A549 treated with ZK216348 at 1 μM for 4 hours (cell line): ENCODE results near the gene DPP8. TPM values are rescaled to one million over a fixed set of nuclear protein-coding genes. Genes with fewer than 3 reads are reported as not detected.

Experiments used
- total RNA-seq: library from RNA; stranded (reverse); fragments of 200-300 nt; extraction: Qiagen RNA extraction; gene quantifications from 5 replicates; pipeline ENCODE4 v1.2.3, GENCODE V29; 2022; ENCODE audit warnings: low read depth

Gene DPP8
- total RNA-seq = 19.9 to 30.0 TPM (median 26.2 TPM) in 5 replicates

DNA sequence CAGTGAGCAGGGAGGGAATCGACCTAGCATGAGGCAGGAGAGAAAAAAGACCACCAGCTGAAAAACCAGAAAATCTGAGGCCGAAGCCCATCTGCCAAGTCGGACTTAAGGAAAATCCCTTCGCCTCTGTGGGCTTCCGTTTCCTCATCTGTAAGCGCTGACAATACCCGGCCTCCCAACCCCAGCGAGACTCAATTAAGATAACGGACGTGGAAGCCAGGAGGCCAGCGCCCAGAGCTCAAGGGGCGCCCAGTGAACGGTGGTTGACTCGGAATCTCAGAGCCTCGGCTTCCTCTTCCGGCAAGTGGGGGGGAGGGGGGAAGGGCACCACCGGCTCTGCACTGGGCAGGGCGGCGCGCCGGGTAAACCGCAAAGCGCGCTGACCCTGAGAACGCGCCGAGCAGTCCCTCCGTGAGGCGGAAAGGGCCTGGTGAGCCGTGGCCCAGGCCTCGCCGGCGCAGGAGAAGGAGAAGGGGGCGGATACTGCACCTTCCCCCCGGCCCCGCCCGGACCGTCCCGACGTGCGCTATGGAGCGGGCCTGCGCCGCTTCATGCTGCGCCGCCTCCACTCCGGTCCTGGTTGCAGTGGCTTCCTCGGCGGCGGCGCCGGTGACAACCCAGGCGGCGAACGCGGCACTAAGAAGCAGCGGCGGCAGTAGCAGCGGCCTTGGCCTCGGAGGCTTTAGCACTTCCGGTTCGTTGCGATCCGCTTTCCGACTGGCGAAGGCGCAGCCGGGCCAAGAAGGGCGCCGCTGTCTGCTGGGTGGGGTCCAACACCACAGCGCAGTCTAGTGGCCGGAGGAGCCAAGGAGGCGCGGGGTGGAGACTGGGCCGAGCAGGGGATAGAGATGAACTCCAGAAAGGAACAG is at the start of gene DPP8:
DPP8 (minus strand) TSS at position 693 of the 869 bp plus-strand sequence. CDS start 5,136 bp downstream, outside the sequence.

DNA sequence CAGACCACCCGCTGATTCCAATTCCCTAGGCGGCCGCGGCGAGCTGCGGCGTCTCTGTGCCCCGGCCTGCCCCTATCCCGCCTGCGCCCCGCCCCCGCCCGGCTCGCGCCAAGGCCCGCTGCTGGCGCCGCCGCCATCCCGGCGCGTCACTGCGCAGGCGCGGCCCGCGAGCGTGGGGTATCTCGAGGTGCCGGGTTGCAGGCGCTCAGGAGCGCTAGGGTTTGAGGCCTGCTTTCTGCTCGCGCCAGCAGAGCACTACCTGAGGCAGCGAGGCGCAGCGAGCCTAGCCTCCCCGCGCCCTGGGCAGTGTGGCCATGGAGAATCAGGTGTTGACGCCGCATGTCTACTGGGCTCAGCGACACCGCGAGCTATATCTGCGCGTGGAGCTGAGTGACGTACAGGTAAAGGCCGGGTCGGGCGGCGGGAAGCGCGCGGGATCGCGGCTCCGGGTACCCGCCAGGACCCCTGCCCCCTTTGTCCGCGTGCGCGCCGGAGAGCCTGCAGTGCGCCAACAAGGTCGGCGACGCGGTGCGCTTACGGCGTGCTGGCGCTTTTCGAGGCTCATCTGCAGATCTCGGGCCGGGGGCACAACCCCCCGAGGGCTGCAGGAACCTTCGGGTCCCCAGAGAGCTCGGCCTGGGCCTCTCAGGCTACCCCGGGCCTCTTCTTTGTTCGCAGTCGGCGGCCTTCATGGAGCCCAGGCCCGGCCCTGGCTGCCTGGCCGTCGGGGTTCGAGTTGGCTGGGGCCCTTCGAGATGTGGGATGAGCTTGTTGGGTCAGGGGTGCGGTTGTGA is 13.0 kb upstream of the DPP8 start, which contains the start of gene HACD3:
HACD3 (plus strand) TSS at position 146 of the 794 bp plus-strand sequence; CDS start at position 315, 169 bp downstream.

Other genes starting within 250 kb of the DPP8 start
- 9.2 to 10.9 TPM (median 10.3 TPM) in 5 replicates for gene PARP16, start 230.8 kb downstream of the DPP8 start, total RNA-seq
- gene RNU5A-1, start 221.6 kb downstream of the DPP8 start, total RNA-seq = not detected in 5 replicates
- gene RNU5B-1, start 213.0 kb downstream of the DPP8 start, total RNA-seq = not detected in 5 replicates
- gene IGDCC3, start 139.7 kb downstream of the DPP8 start, total RNA-seq = 0.12 to 0.19 TPM (median 0.13 TPM) in 3 of 5 replicates, not detected in the others
- 1.5 to 2.7 TPM (median 2.4 TPM) in 5 replicates for gene IGDCC4, start 94.7 kb downstream of the DPP8 start, total RNA-seq
- 113 to 157 TPM (median 144 TPM) in 5 replicates for gene HACD3, start 12.8 kb upstream of the DPP8 start, total RNA-seq
- gene INTS14, start 93.4 kb upstream of the DPP8 start, total RNA-seq = 42.4 to 44.8 TPM (median 43.8 TPM) in 5 replicates
- gene SLC24A1, start 104.2 kb upstream of the DPP8 start, total RNA-seq = 2.4 to 5.2 TPM (median 4.0 TPM) in 5 replicates